ENCODE data around the gene GLP2R. TPM values are rescaled to one million over a fixed set of nuclear protein-coding genes. Genes with fewer than 3 reads are reported as not detected.

The GLP2R gene
- total and polyA plus RNA-seq, 2 experiments from 2014 or later: not detected

DNA sequence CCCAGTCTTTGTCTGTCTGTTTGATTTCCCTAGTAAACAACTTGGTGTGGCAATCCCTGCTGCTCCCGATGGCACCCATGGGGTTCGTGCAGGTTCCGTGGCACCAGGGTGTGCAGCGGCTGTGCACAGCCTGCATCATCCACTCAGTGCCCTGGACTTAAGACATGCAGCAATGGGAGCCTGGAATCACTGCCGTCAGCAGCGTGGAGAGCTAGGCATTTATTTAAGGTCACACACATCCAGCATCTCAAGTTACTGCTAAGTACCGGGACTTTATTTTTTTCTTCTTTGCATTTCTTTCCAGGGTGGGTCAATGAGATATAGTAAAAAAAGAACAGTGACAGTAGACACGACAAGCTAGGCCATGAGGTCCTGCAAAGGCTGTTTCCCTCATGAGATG, 37.1 kb upstream of the GLP2R start:
- Mint-ChIP-seq H3K27ac (no peak overlapping the region), H3K36me3 (ENCODE audit: low read depth) (no peaks in the 10 kb centered on the region), H3K4me1 (no peaks in the 10 kb centered on the region), H3K9me3 (no peaks in the 10 kb centered on the region), H3K4me3 (no peak overlapping the region), H3K27me3 (ENCODE audit: insufficient read depth, low read depth, poor library complexity) (no peaks in the 10 kb centered on the region)
- no peak overlapping the region for H3K4me3 ChIP-seq
- no peaks in the 10 kb centered on the region for H3K9me2 ChIP-seq (ENCODE audit: insufficient read depth)
- no peak for ATAC-seq
- no peak overlapping the region for H3K27ac ChIP-seq (ENCODE audit: low read depth)
- no peaks in the 10 kb centered on the region for H3K4me1 ChIP-seq (ENCODE audit: insufficient read depth)
- TF ChIP-seq, protein P1, sequence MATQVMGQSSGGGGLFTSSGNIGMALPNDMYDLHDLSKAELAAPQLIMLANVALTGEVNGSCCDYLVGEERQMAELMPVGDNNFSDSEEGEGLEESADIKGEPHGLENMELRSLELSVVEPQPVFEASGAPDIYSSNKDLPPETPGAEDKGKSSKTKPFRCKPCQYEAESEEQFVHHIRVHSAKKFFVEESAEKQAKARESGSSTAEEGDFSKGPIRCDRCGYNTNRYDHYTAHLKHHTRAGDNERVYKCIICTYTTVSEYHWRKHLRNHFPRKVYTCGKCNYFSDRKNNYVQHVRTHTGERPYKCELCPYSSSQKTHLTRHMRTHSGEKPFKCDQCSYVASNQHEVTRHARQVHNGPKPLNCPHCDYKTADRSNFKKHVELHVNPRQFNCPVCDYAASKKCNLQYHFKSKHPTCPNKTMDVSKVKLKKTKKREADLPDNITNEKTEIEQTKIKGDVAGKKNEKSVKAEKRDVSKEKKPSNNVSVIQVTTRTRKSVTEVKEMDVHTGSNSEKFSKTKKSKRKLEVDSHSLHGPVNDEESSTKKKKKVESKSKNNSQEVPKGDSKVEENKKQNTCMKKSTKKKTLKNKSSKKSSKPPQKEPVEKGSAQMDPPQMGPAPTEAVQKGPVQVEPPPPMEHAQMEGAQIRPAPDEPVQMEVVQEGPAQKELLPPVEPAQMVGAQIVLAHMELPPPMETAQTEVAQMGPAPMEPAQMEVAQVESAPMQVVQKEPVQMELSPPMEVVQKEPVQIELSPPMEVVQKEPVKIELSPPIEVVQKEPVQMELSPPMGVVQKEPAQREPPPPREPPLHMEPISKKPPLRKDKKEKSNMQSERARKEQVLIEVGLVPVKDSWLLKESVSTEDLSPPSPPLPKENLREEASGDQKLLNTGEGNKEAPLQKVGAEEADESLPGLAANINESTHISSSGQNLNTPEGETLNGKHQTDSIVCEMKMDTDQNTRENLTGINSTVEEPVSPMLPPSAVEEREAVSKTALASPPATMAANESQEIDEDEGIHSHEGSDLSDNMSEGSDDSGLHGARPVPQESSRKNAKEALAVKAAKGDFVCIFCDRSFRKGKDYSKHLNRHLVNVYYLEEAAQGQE (IDR thresholded peaks at IDR 0.05; ENCODE audit: unreplicated experiment): no peak
- TF ChIP-seq JUNB (IDR thresholded peaks at IDR 0.05; ENCODE audit: unreplicated experiment): no peak
- TF ChIP-seq ZNF114 (CRISPR knock-in tag; IDR thresholded peaks at IDR 0.05): no peak
- no peak for TF ChIP-seq STAT1 (IDR thresholded peaks at IDR 0.05; ENCODE audit: unreplicated experiment)
- TF ChIP-seq, protein P2, sequence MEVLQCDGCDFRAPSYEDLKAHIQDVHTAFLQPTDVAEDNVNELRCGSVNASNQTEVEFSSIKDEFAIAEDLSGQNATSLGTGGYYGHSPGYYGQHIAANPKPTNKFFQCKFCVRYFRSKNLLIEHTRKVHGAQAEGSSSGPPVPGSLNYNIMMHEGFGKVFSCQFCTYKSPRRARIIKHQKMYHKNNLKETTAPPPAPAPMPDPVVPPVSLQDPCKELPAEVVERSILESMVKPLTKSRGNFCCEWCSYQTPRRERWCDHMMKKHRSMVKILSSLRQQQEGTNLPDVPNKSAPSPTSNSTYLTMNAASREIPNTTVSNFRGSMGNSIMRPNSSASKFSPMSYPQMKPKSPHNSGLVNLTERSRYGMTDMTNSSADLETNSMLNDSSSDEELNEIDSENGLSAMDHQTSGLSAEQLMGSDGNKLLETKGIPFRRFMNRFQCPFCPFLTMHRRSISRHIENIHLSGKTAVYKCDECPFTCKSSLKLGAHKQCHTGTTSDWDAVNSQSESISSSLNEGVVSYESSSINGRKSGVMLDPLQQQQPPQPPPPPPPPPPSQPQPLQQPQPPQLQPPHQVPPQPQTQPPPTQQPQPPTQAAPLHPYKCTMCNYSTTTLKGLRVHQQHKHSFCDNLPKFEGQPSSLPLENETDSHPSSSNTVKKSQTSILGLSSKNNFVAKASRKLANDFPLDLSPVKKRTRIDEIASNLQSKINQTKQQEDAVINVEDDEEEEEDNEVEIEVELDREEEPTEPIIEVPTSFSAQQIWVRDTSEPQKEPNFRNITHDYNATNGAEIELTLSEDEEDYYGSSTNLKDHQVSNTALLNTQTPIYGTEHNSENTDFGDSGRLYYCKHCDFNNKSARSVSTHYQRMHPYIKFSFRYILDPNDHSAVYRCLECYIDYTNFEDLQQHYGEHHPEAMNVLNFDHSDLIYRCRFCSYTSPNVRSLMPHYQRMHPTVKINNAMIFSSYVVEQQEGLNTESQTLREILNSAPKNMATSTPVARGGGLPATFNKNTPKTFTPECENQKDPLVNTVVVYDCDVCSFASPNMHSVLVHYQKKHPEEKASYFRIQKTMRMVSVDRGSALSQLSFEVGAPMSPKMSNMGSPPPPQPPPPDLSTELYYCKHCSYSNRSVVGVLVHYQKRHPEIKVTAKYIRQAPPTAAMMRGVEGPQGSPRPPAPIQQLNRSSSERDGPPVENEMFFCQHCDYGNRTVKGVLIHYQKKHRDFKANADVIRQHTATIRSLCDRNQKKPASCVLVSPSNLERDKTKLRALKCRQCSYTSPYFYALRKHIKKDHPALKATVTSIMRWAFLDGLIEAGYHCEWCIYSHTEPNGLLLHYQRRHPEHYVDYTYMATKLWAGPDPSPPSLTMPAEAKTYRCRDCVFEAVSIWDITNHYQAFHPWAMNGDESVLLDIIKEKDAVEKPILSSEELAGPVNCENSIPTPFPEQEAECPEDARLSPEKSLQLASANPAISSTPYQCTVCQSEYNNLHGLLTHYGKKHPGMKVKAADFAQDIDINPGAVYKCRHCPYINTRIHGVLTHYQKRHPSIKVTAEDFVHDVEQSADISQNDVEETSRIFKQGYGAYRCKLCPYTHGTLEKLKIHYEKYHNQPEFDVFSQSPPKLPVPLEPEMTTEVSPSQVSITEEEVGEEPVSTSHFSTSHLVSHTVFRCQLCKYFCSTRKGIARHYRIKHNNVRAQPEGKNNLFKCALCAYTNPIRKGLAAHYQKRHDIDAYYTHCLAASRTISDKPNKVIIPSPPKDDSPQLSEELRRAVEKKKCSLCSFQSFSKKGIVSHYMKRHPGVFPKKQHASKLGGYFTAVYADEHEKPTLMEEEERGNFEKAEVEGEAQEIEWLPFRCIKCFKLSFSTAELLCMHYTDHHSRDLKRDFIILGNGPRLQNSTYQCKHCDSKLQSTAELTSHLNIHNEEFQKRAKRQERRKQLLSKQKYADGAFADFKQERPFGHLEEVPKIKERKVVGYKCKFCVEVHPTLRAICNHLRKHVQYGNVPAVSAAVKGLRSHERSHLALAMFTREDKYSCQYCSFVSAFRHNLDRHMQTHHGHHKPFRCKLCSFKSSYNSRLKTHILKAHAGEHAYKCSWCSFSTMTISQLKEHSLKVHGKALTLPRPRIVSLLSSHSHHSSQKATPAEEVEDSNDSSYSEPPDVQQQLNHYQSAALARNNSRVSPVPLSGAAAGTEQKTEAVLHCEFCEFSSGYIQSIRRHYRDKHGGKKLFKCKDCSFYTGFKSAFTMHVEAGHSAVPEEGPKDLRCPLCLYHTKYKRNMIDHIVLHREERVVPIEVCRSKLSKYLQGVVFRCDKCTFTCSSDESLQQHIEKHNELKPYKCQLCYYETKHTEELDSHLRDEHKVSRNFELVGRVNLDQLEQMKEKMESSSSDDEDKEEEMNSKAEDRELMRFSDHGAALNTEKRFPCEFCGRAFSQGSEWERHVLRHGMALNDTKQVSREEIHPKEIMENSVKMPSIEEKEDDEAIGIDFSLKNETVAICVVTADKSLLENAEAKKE (CRISPR knock-in tag; IDR thresholded peaks at IDR 0.05): no peak
- TF ChIP-seq NANOG (IDR thresholded peaks at IDR 0.05; ENCODE audit: borderline replicate concordance): no peak
- TF ChIP-seq, protein P3, sequence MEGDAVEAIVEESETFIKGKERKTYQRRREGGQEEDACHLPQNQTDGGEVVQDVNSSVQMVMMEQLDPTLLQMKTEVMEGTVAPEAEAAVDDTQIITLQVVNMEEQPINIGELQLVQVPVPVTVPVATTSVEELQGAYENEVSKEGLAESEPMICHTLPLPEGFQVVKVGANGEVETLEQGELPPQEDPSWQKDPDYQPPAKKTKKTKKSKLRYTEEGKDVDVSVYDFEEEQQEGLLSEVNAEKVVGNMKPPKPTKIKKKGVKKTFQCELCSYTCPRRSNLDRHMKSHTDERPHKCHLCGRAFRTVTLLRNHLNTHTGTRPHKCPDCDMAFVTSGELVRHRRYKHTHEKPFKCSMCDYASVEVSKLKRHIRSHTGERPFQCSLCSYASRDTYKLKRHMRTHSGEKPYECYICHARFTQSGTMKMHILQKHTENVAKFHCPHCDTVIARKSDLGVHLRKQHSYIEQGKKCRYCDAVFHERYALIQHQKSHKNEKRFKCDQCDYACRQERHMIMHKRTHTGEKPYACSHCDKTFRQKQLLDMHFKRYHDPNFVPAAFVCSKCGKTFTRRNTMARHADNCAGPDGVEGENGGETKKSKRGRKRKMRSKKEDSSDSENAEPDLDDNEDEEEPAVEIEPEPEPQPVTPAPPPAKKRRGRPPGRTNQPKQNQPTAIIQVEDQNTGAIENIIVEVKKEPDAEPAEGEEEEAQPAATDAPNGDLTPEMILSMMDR (conservative IDR thresholded peaks at IDR 0.05; ENCODE audit: low read depth in 2 of 2): no peak
- no peak for TF ChIP-seq EZH2 (IDR thresholded peaks at IDR 0.05; ENCODE audit: low read depth, unreplicated experiment)
- TF ChIP-seq CREB1 (CRISPR knock-in tag; IDR thresholded peaks at IDR 0.05; ENCODE audit: low read depth): no peak
- no peak for TF ChIP-seq EZH2phosphoT487 (IDR thresholded peaks at IDR 0.05; ENCODE audit: unreplicated experiment)
- TF ChIP-seq, protein P4, sequence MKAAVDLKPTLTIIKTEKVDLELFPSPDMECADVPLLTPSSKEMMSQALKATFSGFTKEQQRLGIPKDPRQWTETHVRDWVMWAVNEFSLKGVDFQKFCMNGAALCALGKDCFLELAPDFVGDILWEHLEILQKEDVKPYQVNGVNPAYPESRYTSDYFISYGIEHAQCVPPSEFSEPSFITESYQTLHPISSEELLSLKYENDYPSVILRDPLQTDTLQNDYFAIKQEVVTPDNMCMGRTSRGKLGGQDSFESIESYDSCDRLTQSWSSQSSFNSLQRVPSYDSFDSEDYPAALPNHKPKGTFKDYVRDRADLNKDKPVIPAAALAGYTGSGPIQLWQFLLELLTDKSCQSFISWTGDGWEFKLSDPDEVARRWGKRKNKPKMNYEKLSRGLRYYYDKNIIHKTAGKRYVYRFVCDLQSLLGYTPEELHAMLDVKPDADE (IDR thresholded peaks at IDR 0.05): no peak
- TF ChIP-seq ZNF331 (CRISPR knock-in tag; IDR thresholded peaks at IDR 0.05; ENCODE audit: low read depth): no peak
- no peak for TF ChIP-seq POLR2AphosphoS5 (IDR thresholded peaks at IDR 0.05; ENCODE audit: low read depth)
- no peak for DNase-seq (ENCODE audit: low spot score)
- H4K20me1 ChIP-seq (replicated peaks; ENCODE audit: insufficient read depth): no peaks in the 10 kb centered on the region
- H3K4me2 ChIP-seq: no peak overlapping the region
- no peaks in the 10 kb centered on the region for H3K27me3 ChIP-seq (ENCODE audit: insufficient read depth)
- H2AFZ ChIP-seq: 0 out of 2 replicates have a peak overlapping the region, but pooled peaks have one; percentile 32
- no peaks in the 10 kb centered on the region for H3F3A ChIP-seq (replicated peaks; ENCODE audit: low read depth)
- no peaks in the 10 kb centered on the region for H3K36me3 ChIP-seq (ENCODE audit: insufficient read depth)
- H3K79me2 ChIP-seq (replicated peaks; ENCODE audit: insufficient read depth): no peaks in the 10 kb centered on the region
